B cell (primary cell): ENCODE results near the gene HDLBP.

Experiments used
- CTCF ChIP-seq: fragments of 200-600 bp; IDR thresholded peaks from one replicate; pipeline ENCODE4 v1.8.0; 2022; ENCODE audit warnings: antibody characterized with exemption, mild to moderate bottlenecking
- EZH2 ChIP-seq: IDR thresholded peaks from 2 replicates; pipeline ENCODE4 v1.6.1; 2012; ENCODE audit warnings: borderline replicate concordance, low read depth, mild to moderate bottlenecking, moderate library complexity, low read length; ENCODE audit not compliant: insufficient read depth, poor library complexity, severe bottlenecking

GRCh38 chr2:241204010-241204384, 111.5 kb downstream of the HDLBP start:
- no peak for TF ChIP-seq EZH2
- no peak for TF ChIP-seq CTCF
